Common myeloid progenitor, CD34-positive (primary cell): ENCODE data around the gene PCK1.

Experiments used
- CTCF ChIA-PET: fragments of 350-600 bp; sonication (Branson Sonifier 250); formaldehyde crosslinking; loops from one replicate; lab custom pipeline; 2021; ENCODE audit warnings: antibody characterized with exemption; lab: Charles Lee
- POLR2A ChIA-PET: fragments of 350-600 bp; sonication (Branson Sonifier 250); formaldehyde crosslinking; loops from one replicate; lab custom pipeline; 2021; ENCODE audit warnings: antibody characterized with exemption; lab: Charles Lee
- DNase-seq, 3 donors: peaks; one replicate each; pipeline versions ENCODE4 v3.0.0 to v3.0.0-alpha.2; 2013
- H3K27ac ChIP-seq, 2 experiments: 1 replicate in 1 of 2; 2 replicates in 1 of 2; pipeline ENCODE4 v1.7.0; 2013; ENCODE audit warnings: inconsistent platforms in 2 of 2, low read length in 2 of 2, mild to moderate bottlenecking in 2 of 2, low read depth in 1 of 2, moderate library complexity in 1 of 2; ENCODE audit not compliant: severe bottlenecking in 2 of 2, insufficient read depth in 1 of 2, poor library complexity in 1 of 2
- H3K27me3 ChIP-seq, 5 experiments: replicated peaks in 2 of 5; 1 replicate in 3 of 5; 2 replicates in 2 of 5; pipeline versions ENCODE4 v1.6.1 to v1.7.0; 2013; ENCODE audit warnings: low read length in 4 of 5, mild to moderate bottlenecking in 2 of 5, moderate library complexity in 2 of 5, inconsistent platforms in 1 of 5; ENCODE audit not compliant: insufficient read depth in 5 of 5, control insufficient read depth in 4 of 5
- H3K36me3 ChIP-seq, 4 experiments: 1 replicate in 2 of 4; 2 replicates in 2 of 4; pipeline versions ENCODE4 v1.6.1 to v1.7.0; 2013; ENCODE audit warnings: low read length in 3 of 4, control low read depth in 1 of 4, mild to moderate bottlenecking in 1 of 4; ENCODE audit not compliant: control insufficient read depth in 4 of 4, insufficient read depth in 4 of 4
- H3K4me1 ChIP-seq, 4 experiments: 1 replicate in 3 of 4; 2 replicates in 1 of 4; pipeline versions ENCODE4 v1.6.1 to v1.7.1; 2013; ENCODE audit warnings: low read length in 3 of 4, mild to moderate bottlenecking in 3 of 4, control low read depth in 1 of 4, inconsistent platforms in 1 of 4, moderate library complexity in 1 of 4; ENCODE audit not compliant: control insufficient read depth in 4 of 4, insufficient read depth in 4 of 4; ENCODE audit errors: control extremely low read depth in 1 of 4
- H3K4me3 ChIP-seq, 7 experiments: 1 replicate in 4 of 7; 2 replicates in 3 of 7; pipeline versions ENCODE4 v1.5.1 to v1.7.0; 2013; ENCODE audit warnings: mild to moderate bottlenecking in 7 of 7, low read length in 6 of 7, moderate library complexity in 6 of 7, inconsistent platforms in 2 of 7, low read depth in 2 of 7, control low read depth in 1 of 7; ENCODE audit not compliant: insufficient read depth in 4 of 7, control insufficient read depth in 1 of 7; ENCODE audit errors: extremely low read depth in 1 of 7
- H3K9me3 ChIP-seq, 5 experiments: 1 replicate in 4 of 5; 2 replicates in 1 of 5; pipeline versions ENCODE4 v1.6.1 to v1.7.1; 2013; ENCODE audit warnings: low read length in 4 of 5, mild to moderate bottlenecking in 2 of 5, inconsistent platforms in 1 of 5, low read depth in 1 of 5, moderate library complexity in 1 of 5; ENCODE audit not compliant: control insufficient read depth in 4 of 5, insufficient read depth in 2 of 5; ENCODE audit errors: control extremely low read depth in 1 of 5
- WGBS: methylation state at CpG from one replicate; pipeline ENCODE4 v1.1.5; 2013; ENCODE audit not compliant: insufficient coverage; 5-methylcytosine and 5-hydroxymethylcytosine counted together

The PCK1 gene

DNA sequence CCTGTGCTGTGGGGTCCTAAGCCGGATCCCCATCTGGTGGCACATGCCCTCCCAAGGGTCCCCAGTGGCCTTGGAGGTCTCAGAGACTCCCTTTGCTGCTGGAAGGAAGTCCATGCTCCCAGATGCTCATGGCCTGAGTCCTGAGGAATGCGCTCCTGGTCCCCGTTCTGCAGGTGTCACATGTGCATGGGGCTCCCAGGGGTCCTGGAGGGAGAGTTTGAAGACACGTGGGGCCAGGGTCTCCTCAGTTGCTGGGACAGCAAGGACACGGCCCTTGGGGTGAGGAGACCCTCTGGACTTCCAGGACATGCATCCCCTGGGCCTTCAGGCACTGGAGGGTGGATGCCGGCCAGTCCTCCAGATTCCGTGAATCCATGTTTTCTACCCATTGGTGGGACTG is 47.6 kb downstream of the PCK1 start:
- Histone ChIP-seq H3K27ac (no peak overlapping the region), H3K4me3 (no peak overlapping the region), H3K27me3 (peaks cover 0 to 12% (median 0%) of the 10 kb centered on the region in 5 experiments), H3K4me1 (peaks cover 0 to 15% (median 2%) of the 10 kb centered on the region in 4 experiments), H3K9me3 (no peaks in the 10 kb centered on the region), H3K36me3 (no peaks in the 10 kb centered on the region)
- CTCF ChIA-PET: no interaction called here
- POLR2A ChIA-PET: no interaction called here
- WGBS: 76% methylated on average over 6 of the region's 7 CpGs
- DNase-seq: no peak

DNA sequence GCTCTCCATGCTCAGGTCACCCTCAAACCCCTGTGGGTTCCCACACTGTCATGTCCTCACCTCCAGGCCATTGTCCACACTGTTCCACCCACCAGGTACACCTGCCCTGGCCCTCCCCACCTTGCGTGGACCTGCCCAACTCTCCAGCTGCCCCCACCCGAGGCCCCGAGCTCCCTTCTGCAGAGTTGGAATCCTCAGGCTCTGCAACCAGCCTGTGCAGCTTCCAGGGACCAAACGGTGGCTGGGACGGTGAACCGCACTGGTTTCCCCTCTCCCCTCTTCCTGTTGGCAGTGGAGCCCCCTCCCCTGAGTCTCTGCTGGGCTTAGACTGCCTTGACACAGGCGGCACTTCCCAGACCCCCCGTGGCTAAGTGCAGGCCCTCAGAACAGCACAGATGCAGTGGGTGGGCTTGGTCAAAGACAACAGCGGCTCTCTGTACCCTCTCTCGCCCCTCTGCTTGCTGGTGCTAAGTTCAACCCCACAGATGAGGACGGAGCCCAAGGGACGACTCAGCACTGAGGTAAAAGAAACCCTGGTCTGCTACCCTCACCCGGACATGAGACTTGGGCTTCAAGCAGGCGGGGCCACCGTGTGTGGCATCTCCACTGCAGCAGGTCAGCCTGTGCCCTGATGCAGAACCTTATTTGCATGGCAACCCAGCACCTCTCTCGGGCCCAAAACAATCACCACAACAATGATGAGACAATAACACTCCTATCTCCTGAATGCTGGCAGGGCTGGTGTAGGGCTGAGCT is 48.4 kb downstream of the PCK1 start:
- ChIA-PET CTCF (no interaction called here), POLR2A (no interaction called here)
- Histone ChIP-seq H3K36me3 (no peaks in the 10 kb centered on the region), H3K4me3 (no peak overlapping the region), H3K27ac (no peak overlapping the region), H3K4me1 (peaks cover 0 to 15% (median 2%) of the 10 kb centered on the region in 4 experiments), H3K27me3 (peaks cover 0 to 12% (median 0%) of the 10 kb centered on the region in 5 experiments), H3K9me3 (no peaks in the 10 kb centered on the region)
- WGBS: 86% methylated on average over 15 of the region's 16 CpGs
- DNase-seq: no peak

- DNase-seq: no peak
- Histone ChIP-seq H3K36me3 (no peaks in the 10 kb centered on the region), H3K27me3 (peaks cover 0 to 14% (median 0%) of the 10 kb centered on the region in 5 experiments), H3K27ac (no peak overlapping the region), H3K4me3 (no peak overlapping the region), H3K9me3 (no peaks in the 10 kb centered on the region), H3K4me1 (peaks cover 0 to 11% (median under 1%) of the 10 kb centered on the region in 4 experiments)
- 98% methylated on average over 6 of the region's 8 CpGs for WGBS
- ChIA-PET POLR2A (no interaction called here), CTCF (interaction anchor here (1.0 kb wide), 1 partner anchor 11 kb away, joined by 4 read pairs; the partner anchor contains the start of gene ZBP1)
Observed at GRCh38 chr20:57609842-57610167, 48.9 kb downstream of the PCK1 start.

- peaks cover 0 to 5% (median 0%) of the 10 kb centered on the region in 4 experiments for H3K4me1 ChIP-seq
- H3K4me3 ChIP-seq: no peak overlapping the region
- no peak for DNase-seq
- WGBS: 88% methylated on average over 13 of the region's 18 CpGs
- no peaks in the 10 kb centered on the region for H3K36me3 ChIP-seq
- H3K27ac ChIP-seq: no peak overlapping the region
- ChIA-PET CTCF (interaction anchor here (1.0 to 1.6 kb wide), 2 partner anchors 10 to 13 kb away, joined by 4 to 6 read pairs; partner anchors contain the start of gene ZBP1), POLR2A (no interaction called here)
- no peaks in the 10 kb centered on the region for H3K9me3 ChIP-seq
- peaks cover 0 to 14% (median 0%) of the 10 kb centered on the region in 5 experiments for H3K27me3 ChIP-seq
Observed at GRCh38 chr20:57610261-57610952, 49.5 kb downstream of the PCK1 start.

GRCh38 chr20:57611586-57612311 is 50.8 kb downstream of the PCK1 start:
- ChIA-PET CTCF (interaction anchor here (1.6 kb wide), 1 partner anchor 14 kb away, joined by 6 read pairs; no protein-coding TSS in a partner anchor), POLR2A (interaction anchor here (0.7 kb wide), 1 partner anchor 96 kb away, joined by 3 read pairs; no protein-coding TSS in a partner anchor)
- 97% methylated on average over 15 of the region's 18 CpGs for WGBS
- H3K9me3 ChIP-seq: no peaks in the 10 kb centered on the region
- H3K27me3 ChIP-seq: peaks cover 0 to 14% (median 0%) of the 10 kb centered on the region in 5 experiments
- no peak for DNase-seq
- H3K4me3 ChIP-seq: no peak overlapping the region
- H3K36me3 ChIP-seq: no peaks in the 10 kb centered on the region
- no peak overlapping the region for H3K27ac ChIP-seq
- H3K4me1 ChIP-seq: no peaks in the 10 kb centered on the region

DNA sequence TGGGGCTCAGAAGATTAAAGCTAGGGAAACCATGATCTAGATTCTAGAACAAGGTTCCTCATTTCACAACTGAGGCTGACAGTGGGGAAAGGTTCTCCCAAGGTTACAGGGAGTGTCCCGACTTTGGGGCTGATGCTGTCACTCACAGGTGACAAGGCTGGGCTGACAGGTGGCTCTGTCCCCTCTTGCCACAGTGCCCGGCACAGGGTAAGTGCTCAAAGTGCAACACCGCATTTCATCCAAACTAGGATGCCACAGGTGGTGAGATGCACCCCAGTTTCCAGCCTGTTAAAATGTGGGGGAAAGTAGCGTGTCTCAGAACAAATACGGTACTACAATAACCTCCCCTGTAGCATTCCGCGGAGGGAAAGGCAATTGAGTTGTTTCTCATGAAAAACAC is 51.5 kb downstream of the PCK1 start:
- H3K36me3 ChIP-seq: no peaks in the 10 kb centered on the region
- H3K4me1 ChIP-seq: no peaks in the 10 kb centered on the region
- WGBS: 83% methylated on average over 6 of the region's 7 CpGs
- H3K27me3 ChIP-seq: peaks cover 0 to 13% (median 0%) of the 10 kb centered on the region in 5 experiments
- H3K27ac ChIP-seq: no peak overlapping the region
- no peaks in the 10 kb centered on the region for H3K9me3 ChIP-seq
- ChIA-PET CTCF (no interaction called here), POLR2A (interaction anchor here (0.7 kb wide), 1 partner anchor 96 kb away, joined by 3 read pairs; no protein-coding TSS in a partner anchor)
- DNase-seq: no peak
- no peak overlapping the region for H3K4me3 ChIP-seq
